Choroid plexus epithelial cell (primary cell): ENCODE data around the gene ACVR1B.
"Not testable (repeated sequence)": the region's sequence is repeated elsewhere in the genome, so short reads cannot be mapped to it uniquely, and the experiment has no call there.

Source experiments
- DNase-seq: peaks from one replicate; pipeline ENCODE4 v3.0.0-alpha.2; 2010; ENCODE audit warnings: low read depth
- H3K4me3 ChIP-seq: 2 replicates; pipeline ENCODE4 v1.5.1; 2011; ENCODE audit warnings: low read depth, mild to moderate bottlenecking, control low read depth, low read length, moderate library complexity
- CTCF ChIP-seq: conservative IDR thresholded peaks from 2 replicates; pipeline ENCODE4 v1.5.1; 2011; ENCODE audit warnings: low read depth, mild to moderate bottlenecking, control low read depth, inconsistent platforms, low read length, moderate library complexity

The ACVR1B gene

GRCh38 chr12:51977320-51977753, 25.8 kb downstream of the ACVR1B start:
- H3K4me3 ChIP-seq: no peak overlapping the region
- no peak for TF ChIP-seq CTCF

GRCh38 chr12:51979306-51979705, 27.8 kb downstream of the ACVR1B start:
- DNase-seq, H3K4me3 ChIP-seq: not testable (repeated sequence)

More at GRCh38 chr12:51977320-51977753, 25.8 kb downstream of the ACVR1B start:
- DNase-seq: peak; percentile 64

- peak; percentile 82 for DNase-seq
- TF ChIP-seq CTCF: peak; percentile 99
- H3K4me3 ChIP-seq: no peak overlapping the region
Measured at GRCh38 chr12:51980051-51980808, 28.7 kb downstream of the ACVR1B start.

- no peak overlapping the region for H3K4me3 ChIP-seq
- no peak for DNase-seq
- no peak for TF ChIP-seq CTCF
Measured at GRCh38 chr12:51980809-51981127, 29.3 kb downstream of the ACVR1B start.

- DNase-seq: no peak
- TF ChIP-seq CTCF: no peak
- H3K4me3 ChIP-seq: no peak overlapping the region
Measured at GRCh38 chr12:51984657-51985056, 33.2 kb downstream of the ACVR1B start.

- H3K4me3 ChIP-seq: no peak overlapping the region
- no peak for TF ChIP-seq CTCF
- no peak for DNase-seq
Measured at GRCh38 chr12:51985154-51985835, 33.8 kb downstream of the ACVR1B start.

GRCh38 chr12:51986834-51987233, 35.3 kb downstream of the ACVR1B start:
- no peak for TF ChIP-seq CTCF
- no peak for DNase-seq
- no peak overlapping the region for H3K4me3 ChIP-seq
